IMR-90 (cell line): ENCODE results near the gene PFKP. TPM values are rescaled to one million over a fixed set of nuclear protein-coding genes. Genes with fewer than 3 reads are reported as not detected.
A peak's percentile ranks its signal among the peaks of the same experiment; 100 is the strongest.

Experiments used
- ATAC-seq: fragments of 200-7000 bp; cut with Tn5 transposase; 2 replicates; pipeline ENCODE4 v1.9.1; 2020; ENCODE audit warnings: low read depth, mild to moderate bottlenecking, moderate library complexity
- BruUV-seq: library from RNA; stranded (reverse); fragments of 400-500 nt; replicated peaks from 2 replicates; lab custom pipeline; 2021; lab: Mats Ljungman, UMichigan
- CTCF ChIA-PET: fragments of 300-600 bp; formaldehyde crosslinking; extraction: SDS; loops from one replicate; lab custom pipeline; 2021; ENCODE audit warnings: antibody characterized with exemption; lab: Yijun Ruan, JAX
- POLR2A ChIA-PET: fragments of 300-600 bp; sonication (Branson Sonifier 250); formaldehyde crosslinking; loops from one replicate; lab custom pipeline; 2022; ENCODE audit warnings: antibody characterized with exemption; ENCODE audit not compliant: unreplicated experiment; lab: Charles Lee
- DNase-seq: peaks from one replicate; pipeline ENCODE4 v3.0.0; 2013
- H2AFZ ChIP-seq: replicated peaks from 2 replicates; pipeline ENCODE3; 2013; ENCODE audit warnings: low read length, mild to moderate bottlenecking; ENCODE audit not compliant: poor library complexity
- H2AK5ac ChIP-seq: 2 replicates; pipeline ENCODE4 v1.6.1; 2013; ENCODE audit warnings: low read depth, low read length, inconsistent platforms
- H2AK9ac ChIP-seq: replicated peaks from 2 replicates; pipeline ENCODE3; 2013; ENCODE audit warnings: mild to moderate bottlenecking, low read depth, low read length, moderate library complexity; ENCODE audit not compliant: poor library complexity
- H2BK120ac ChIP-seq: 2 replicates; pipeline ENCODE4 v1.6.1; 2013; ENCODE audit warnings: low read depth, low read length, inconsistent platforms
- H2BK15ac ChIP-seq: 3 replicates; pipeline ENCODE4 v1.6.1; 2013; ENCODE audit warnings: low read depth, low read length, inconsistent platforms
- H2BK20ac ChIP-seq: 2 replicates; pipeline ENCODE4 v1.6.1; 2013; ENCODE audit warnings: low read depth, mild to moderate bottlenecking, inconsistent platforms, low read length, moderate library complexity
- H2BK5ac ChIP-seq: 2 replicates; pipeline ENCODE4 v1.6.1; 2013; ENCODE audit warnings: mild to moderate bottlenecking, low read depth, low read length, inconsistent platforms; ENCODE audit not compliant: poor library complexity, severe bottlenecking
- H3K14ac ChIP-seq: replicated peaks from 2 replicates; pipeline ENCODE4 v1.6.1; 2013; ENCODE audit warnings: low read depth, low read length, inconsistent platforms
- H3K18ac ChIP-seq: 2 replicates; pipeline ENCODE4 v1.6.1; 2013; ENCODE audit warnings: low read depth, low read length, control low read depth
- H3K23ac ChIP-seq: 2 replicates; pipeline ENCODE4 v1.6.1; 2013; ENCODE audit warnings: low read depth, low read length, inconsistent platforms
- H3K27ac ChIP-seq: 2 replicates; pipeline ENCODE4 v1.5.1; 2013; ENCODE audit warnings: mild to moderate bottlenecking, control low read depth, low read length; ENCODE audit not compliant: insufficient read depth
- H3K27me3 ChIP-seq: 2 replicates; pipeline ENCODE4 v1.6.1; 2013; ENCODE audit warnings: low read length; ENCODE audit not compliant: control insufficient read depth, insufficient read depth
- H3K36me3 ChIP-seq: 2 replicates; pipeline ENCODE4 v1.6.1; 2013; ENCODE audit warnings: low read length, mixed read lengths; ENCODE audit not compliant: control insufficient read depth, insufficient read depth
- H3K4ac ChIP-seq: 2 replicates; pipeline ENCODE4 v1.6.1; 2013; ENCODE audit warnings: low read depth, low read length, inconsistent platforms
- H3K4me1 ChIP-seq: 2 replicates; pipeline ENCODE4 v1.6.1; 2013; ENCODE audit warnings: low read length, mixed read lengths; ENCODE audit not compliant: control insufficient read depth, insufficient read depth
- H3K4me2 ChIP-seq: 2 replicates; pipeline ENCODE4 v1.6.1; 2013; ENCODE audit warnings: low read depth, mild to moderate bottlenecking, control low read depth, low read length, moderate library complexity
- H3K4me3 ChIP-seq: 2 replicates; pipeline ENCODE4 v1.5.1; 2013; ENCODE audit warnings: low read depth, mild to moderate bottlenecking, control low read depth, low read length, moderate library complexity; ENCODE audit not compliant: insufficient read depth
- H3K56ac ChIP-seq: 2 replicates; pipeline ENCODE4 v1.6.1; 2013; ENCODE audit warnings: low read length, inconsistent platforms; ENCODE audit not compliant: insufficient read depth; ENCODE audit errors: extremely low read depth
- H3K79me1 ChIP-seq, 2 experiments: 2 replicates each; pipeline ENCODE4 v1.6.1; 2013; ENCODE audit warnings: low read length in 2 of 2, inconsistent platforms in 1 of 2, low read depth in 1 of 2
- H3K9ac ChIP-seq: 2 replicates; pipeline ENCODE4 v1.6.1; 2013; ENCODE audit warnings: low read depth, low read length, control low read depth
- H3K9me1 ChIP-seq: 2 replicates; pipeline ENCODE4 v1.6.1; 2013; ENCODE audit warnings: low read length, inconsistent platforms; ENCODE audit not compliant: insufficient read depth
- H3K9me3 ChIP-seq: 2 replicates; pipeline ENCODE4 v1.6.1; 2013; ENCODE audit warnings: low read length; ENCODE audit not compliant: control insufficient read depth, insufficient read depth
- H4K20me1 ChIP-seq: 2 replicates; pipeline ENCODE4 v1.6.1; 2013; ENCODE audit warnings: low read length, inconsistent platforms; ENCODE audit not compliant: insufficient read depth
- H4K5ac ChIP-seq: 2 replicates; pipeline ENCODE4 v1.6.1; 2013; ENCODE audit warnings: mild to moderate bottlenecking, low read depth, low read length, control low read depth
- H4K8ac ChIP-seq, 2 experiments: 2 replicates each; pipeline ENCODE4 v1.6.1; 2013; ENCODE audit warnings: low read depth in 2 of 2, low read length in 2 of 2, control low read depth in 1 of 2, inconsistent platforms in 1 of 2
- H4K91ac ChIP-seq: 2 replicates; pipeline ENCODE4 v1.6.1; 2013; ENCODE audit warnings: low read depth, low read length, inconsistent platforms; ENCODE audit not compliant: insufficient read depth
- BHLHE40 ChIP-seq: fragments of 150-350 bp; IDR thresholded peaks from 2 replicates; pipeline ENCODE4 v1.6.1; 2016; ENCODE audit warnings: mild to moderate bottlenecking, low read depth, low read length
- CEBPB ChIP-seq: IDR thresholded peaks from 2 replicates; pipeline ENCODE4 v1.6.1; 2012; ENCODE audit warnings: low read depth, low read length, improper control_type of control experiment
- CHD1 ChIP-seq: IDR thresholded peaks from 2 replicates; pipeline ENCODE4 v1.6.1; 2012; ENCODE audit warnings: low read depth, low read length, improper control_type of control experiment
- FOS ChIP-seq: fragments of 150-350 bp; IDR thresholded peaks from 2 replicates; pipeline ENCODE4 v1.6.1; 2016; ENCODE audit warnings: low read depth, low read length
- MAFK ChIP-seq: IDR thresholded peaks from 2 replicates; pipeline ENCODE4 v1.6.1; 2012; ENCODE audit warnings: low read depth, low read length, improper control_type of control experiment
- MAZ ChIP-seq: IDR thresholded peaks from 2 replicates; pipeline ENCODE4 v1.6.1; 2012; ENCODE audit warnings: low read depth, mild to moderate bottlenecking, low read length, improper control_type of control experiment, moderate library complexity, borderline replicate concordance
- RAD21 ChIP-seq: IDR thresholded peaks from 2 replicates; pipeline ENCODE4 v1.6.1; 2012; ENCODE audit warnings: low read length, improper control_type of control experiment
- RCOR1 ChIP-seq: IDR thresholded peaks from 2 replicates; pipeline ENCODE4 v1.6.1; 2012; ENCODE audit warnings: mild to moderate bottlenecking, low read length, improper control_type of control experiment; ENCODE audit not compliant: insufficient replicate concordance
- RFX5 ChIP-seq: IDR thresholded peaks from 2 replicates; pipeline ENCODE4 v1.8.0; 2012; ENCODE audit warnings: low read depth, mild to moderate bottlenecking, low read length, moderate library complexity
- SMC3 ChIP-seq: fragments of 150-350 bp; IDR thresholded peaks from 2 replicates; pipeline ENCODE4 v1.6.1; 2016; ENCODE audit warnings: low read depth, mild to moderate bottlenecking, antibody characterized with exemption, low read length, moderate library complexity
- WGBS, 2 experiments: methylation state at CpG; one replicate each; pipeline versions ENCODE4 v1.1.5 to v1.1.7; 2013; ENCODE audit warnings: missing lambda C conversion rate in 2 of 2; ENCODE audit not compliant: insufficient read length in 1 of 2; ENCODE audit errors: extremely low coverage in 2 of 2; 5-methylcytosine and 5-hydroxymethylcytosine counted together
- dilution Hi-C: fragments of 300-500 bp; cut with HindIII; formaldehyde crosslinking; loops from one replicate; pipeline ENCODE4 v1.14.3; 2018; ENCODE audit warnings: low sequenced_read_pairs; ENCODE audit not compliant: unreplicated experiment
- in situ Hi-C: fragments of 300-500 bp; cut with MboI; formaldehyde crosslinking; loops from 3 replicates; pipeline ENCODE4 v1.14.3; 2019; ENCODE audit warnings: low sequenced_read_pairs, inconsistent platforms, mixed read lengths
- intact Hi-C: fragments of 100-400 bp; cut with micrococcal nuclease; formaldehyde crosslinking; loops from 2 replicates; pipeline ENCODE4 v1.10.0; 2022
- polyA plus RNA-seq, 3 experiments: library from polyadenylated mRNA; depleted of rRNA; stranded (reverse); fragments of >200 nt; gene quantifications; 2 replicates each; pipeline ENCODE4 v1.2.3, GENCODE V29; 2012; ENCODE audit warnings: low replicate concordance in 1 of 3
- total RNA-seq: library from RNA; depleted of rRNA; stranded (reverse); fragments of >200 nt; gene quantifications from 2 replicates; pipeline ENCODE4 v1.2.3, GENCODE V29; 2012
- TF ChIP-seq, protein P1 (sequence below): fragments of 150-350 bp; IDR thresholded peaks from 2 replicates; pipeline ENCODE4 v1.6.1; 2017; ENCODE audit warnings: mild to moderate bottlenecking, antibody characterized with exemption, low read length, low read depth

Gene PFKP
- total and polyA plus RNA-seq, 2 of the 4 experiments (the other 2 are of a cell fraction) = 223 to 294 TPM

DNA sequence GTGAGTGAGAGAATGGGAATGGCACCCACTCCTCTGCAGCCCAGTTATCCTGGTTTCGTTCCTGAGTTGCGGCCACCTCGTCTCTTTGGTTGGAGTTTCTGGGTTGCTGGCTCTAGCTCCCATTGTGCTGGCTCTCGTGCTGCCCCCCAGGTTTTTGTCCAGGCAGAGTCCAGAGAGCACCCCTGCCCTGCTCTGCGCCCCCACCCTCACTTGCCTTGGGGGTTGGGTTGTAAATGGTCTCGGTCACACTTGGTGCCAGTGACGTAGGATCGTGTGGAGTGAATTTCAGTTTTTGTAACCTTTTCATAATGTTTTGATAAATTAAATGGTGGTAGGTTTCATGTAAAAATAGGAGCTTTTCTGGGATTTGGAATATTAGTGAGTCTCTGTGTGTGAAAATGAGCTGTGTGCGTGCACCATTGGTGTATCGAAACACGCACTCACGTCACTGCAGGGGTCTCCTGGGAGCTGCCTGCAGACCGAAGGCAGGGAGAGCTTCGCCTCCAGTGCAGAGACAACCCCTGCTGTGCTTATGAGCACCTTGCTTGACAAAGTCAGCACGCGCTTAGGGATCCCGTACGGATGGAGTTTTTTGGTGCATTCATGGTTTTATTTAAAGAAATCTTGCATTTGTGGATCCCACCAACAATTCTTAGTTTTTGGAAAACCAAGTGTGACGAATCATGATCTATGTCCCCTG, 32.9 kb downstream of the PFKP start:
- no peak for DNase-seq
- H4K91ac ChIP-seq = no peak overlapping the region; the same call in 1 of the 2 replicates
- H4K5ac ChIP-seq = peak overlapping the region; percentile 38; the same call in 1 of the 2 replicates
- CTCF ChIA-PET = interaction anchor here (0.6 kb wide), 1 partner anchor 45 kb away, joined by 3 read pairs; no protein-coding TSS in a partner anchor
- peaks cover 57% of the 10 kb centered on the region for H3K36me3 ChIP-seq
- H4K20me1 ChIP-seq = peaks cover 27% of the 10 kb centered on the region
- H3K79me1 ChIP-seq = peaks cover 41 to 77% of the 10 kb centered on the region in 2 experiments
- H2BK120ac ChIP-seq = peak overlapping the region; percentile 28; the same call in 1 of the 2 replicates
- no peak for ATAC-seq
- no peak overlapping the region for H3K27ac ChIP-seq
- no peak overlapping the region for H2AK9ac ChIP-seq
- no peak overlapping the region for H3K4me2 ChIP-seq
- H3K9me1 ChIP-seq = peaks cover 33% of the 10 kb centered on the region
- dilution Hi-C loops (no loop called here), in situ Hi-C loops (no loop called here), intact Hi-C loops (no loop called here)
- H2BK20ac ChIP-seq = peak overlapping the region; percentile 15; the same call in 1 of the 2 replicates
- peak overlapping the region; percentile 71; the same call in 1 of the 3 replicates for H2BK15ac ChIP-seq
- 100% methylated on average over 4 of the region's 19 CpGs; no CpG with 5 or more reads in 1 of the 2 experiments for WGBS, 2 experiments
- no peaks in the 10 kb centered on the region for H3K27me3 ChIP-seq
- H3K9ac ChIP-seq = no peak overlapping the region
- no peaks in the 10 kb centered on the region for H3K9me3 ChIP-seq
- TF ChIP-seq SMC3 = no peak
- no peak for TF ChIP-seq RAD21
- TF ChIP-seq RCOR1 = no peak
- TF ChIP-seq MAFK = no peak
- TF ChIP-seq, protein P1, sequence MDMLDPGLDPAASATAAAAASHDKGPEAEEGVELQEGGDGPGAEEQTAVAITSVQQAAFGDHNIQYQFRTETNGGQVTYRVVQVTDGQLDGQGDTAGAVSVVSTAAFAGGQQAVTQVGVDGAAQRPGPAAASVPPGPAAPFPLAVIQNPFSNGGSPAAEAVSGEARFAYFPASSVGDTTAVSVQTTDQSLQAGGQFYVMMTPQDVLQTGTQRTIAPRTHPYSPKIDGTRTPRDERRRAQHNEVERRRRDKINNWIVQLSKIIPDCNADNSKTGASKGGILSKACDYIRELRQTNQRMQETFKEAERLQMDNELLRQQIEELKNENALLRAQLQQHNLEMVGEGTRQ = no peak
- no peak for TF ChIP-seq CEBPB
- TF ChIP-seq RFX5 = no peak
- TF ChIP-seq CHD1 = no peak
- TF ChIP-seq MAZ = no peak
- no peak for TF ChIP-seq BHLHE40
- no peak for TF ChIP-seq FOS
- peak overlapping the region; percentile 50; the same call in 1 of the 2 replicates for H3K23ac ChIP-seq
- H3K56ac ChIP-seq = no peak overlapping the region
- POLR2A ChIA-PET = no interaction called here
- H2AK5ac ChIP-seq = peak overlapping the region; percentile 94
- H3K14ac ChIP-seq = 0 out of 2 replicates have a peak overlapping the region, but pooled peaks have one; percentile 8
- BruUV-seq = no TSS peak
- peaks cover 30% of the 10 kb centered on the region for H3K4me1 ChIP-seq
- peak overlapping the region; percentile 57 for H2BK5ac ChIP-seq
- no peak overlapping the region for H2AFZ ChIP-seq
- peak overlapping the region; percentile 66 for H3K4ac ChIP-seq
- H3K4me3 ChIP-seq = no peak overlapping the region
- H4K8ac ChIP-seq = peak overlapping the region; percentile 78 to 85; a peak in 3 of 4 replicates
- peak overlapping the region; percentile 76 for H3K18ac ChIP-seq
